ENCODE results near the gene AHNAK2.

GRCh38 chr14:104939666-104940410, 38.3 kb downstream of the AHNAK2 start:
- no peak for TF ChIP-seq CTCF (IDR thresholded peaks at IDR 0.05)
- TF ChIP-seq POLR2A (IDR thresholded peaks at IDR 0.05), result no peak
